Prostate gland (tissue), 2 donors: Measurements from ENCODE around the gene AP2M1.

ENCODE experiments used
- CTCF ChIP-seq, 4 experiments: fragments of 200-600 bp in 2 of 4; fragments of 450-650 bp in 2 of 4; sonication (generic) in 2 of 4; IDR thresholded peaks; 1 replicate in 3 of 4; 2 replicates in 1 of 4; pipeline ENCODE4 v1.5.1; 2016 to 2019; ENCODE audit warnings: antibody characterized with exemption in 4 of 4, mild to moderate bottlenecking in 2 of 4, moderate library complexity in 2 of 4
- POLR2A ChIP-seq: fragments of 450-650 bp; IDR thresholded peaks from one replicate; pipeline ENCODE4 v1.6.1; 2016; ENCODE audit warnings: antibody characterized with exemption, mild to moderate bottlenecking
- POLR2AphosphoS5 ChIP-seq: sonication (generic); formaldehyde crosslinking; IDR thresholded peaks from one replicate; pipeline ENCODE4 v1.6.1; 2017; ENCODE audit warnings: antibody characterized with exemption

GRCh38 chr3:184192889-184193288, 18.2 kb downstream of the AP2M1 start:
- TF ChIP-seq CTCF (IDR thresholded peaks at IDR 0.05) (no peak), POLR2A (no peak), POLR2AphosphoS5 (no peak)
